Astrocyte of the hippocampus (primary cell): ENCODE data around the gene RBM38.

Experiments
- DNase-seq: peaks from one replicate; pipeline ENCODE4 v3.0.0; 2011; ENCODE audit warnings: low read depth, low spot score

The RBM38 gene

DNA sequence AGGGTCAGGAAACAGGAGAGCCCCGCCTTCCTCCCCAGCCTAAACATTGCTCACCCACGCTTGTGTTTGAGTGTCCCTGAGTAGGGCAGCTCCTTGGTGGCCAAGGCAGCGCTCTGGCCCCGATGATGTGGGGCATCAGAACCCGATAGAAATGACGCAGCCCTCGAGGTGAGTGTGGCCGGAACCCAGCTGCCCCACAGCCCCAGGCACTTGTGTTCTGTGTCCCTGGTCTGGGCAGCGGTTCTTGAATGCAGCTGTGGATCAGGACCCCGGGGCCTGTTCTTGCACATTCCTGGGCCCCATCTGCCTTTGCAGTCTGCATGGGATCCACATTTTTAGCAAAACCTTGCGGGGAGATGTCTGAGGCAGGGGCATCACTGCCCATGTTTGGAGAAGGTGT lies 12.8 kb downstream of the RBM38 start:
- DNase-seq: no peak

DNA sequence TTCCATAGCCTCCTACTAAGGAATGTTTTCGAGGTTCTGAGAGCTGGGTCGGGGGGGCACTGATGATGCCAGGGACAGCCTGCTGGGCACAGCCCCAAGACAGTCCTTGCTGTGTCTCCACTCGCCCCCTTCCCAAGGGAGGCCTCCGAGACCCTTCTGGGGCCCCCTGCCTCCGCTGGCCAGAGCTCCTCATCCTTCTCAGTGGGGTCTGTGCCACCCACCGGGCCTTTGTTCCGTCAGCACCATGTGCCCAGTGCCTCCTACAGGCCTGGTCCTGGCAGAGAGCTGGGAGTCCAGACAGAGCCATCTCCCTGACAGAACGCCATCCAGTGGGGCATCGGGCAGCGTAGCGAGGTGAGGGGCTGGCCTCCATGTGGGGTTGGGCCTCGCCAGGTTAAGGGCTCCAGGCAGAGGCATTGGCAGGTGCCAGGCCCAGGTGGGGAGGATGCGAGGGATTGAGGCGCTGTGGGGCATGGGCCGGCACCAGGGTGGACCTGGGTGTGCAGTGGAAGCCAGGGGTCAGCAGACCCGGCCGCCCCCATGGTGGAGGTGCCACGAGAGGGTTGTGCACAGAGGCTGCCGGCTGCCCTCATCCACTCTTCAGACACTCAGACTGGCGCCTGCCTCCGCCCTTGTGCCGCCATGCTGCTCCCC lies 13.3 kb downstream of the RBM38 start:
- no peak for DNase-seq

DNA sequence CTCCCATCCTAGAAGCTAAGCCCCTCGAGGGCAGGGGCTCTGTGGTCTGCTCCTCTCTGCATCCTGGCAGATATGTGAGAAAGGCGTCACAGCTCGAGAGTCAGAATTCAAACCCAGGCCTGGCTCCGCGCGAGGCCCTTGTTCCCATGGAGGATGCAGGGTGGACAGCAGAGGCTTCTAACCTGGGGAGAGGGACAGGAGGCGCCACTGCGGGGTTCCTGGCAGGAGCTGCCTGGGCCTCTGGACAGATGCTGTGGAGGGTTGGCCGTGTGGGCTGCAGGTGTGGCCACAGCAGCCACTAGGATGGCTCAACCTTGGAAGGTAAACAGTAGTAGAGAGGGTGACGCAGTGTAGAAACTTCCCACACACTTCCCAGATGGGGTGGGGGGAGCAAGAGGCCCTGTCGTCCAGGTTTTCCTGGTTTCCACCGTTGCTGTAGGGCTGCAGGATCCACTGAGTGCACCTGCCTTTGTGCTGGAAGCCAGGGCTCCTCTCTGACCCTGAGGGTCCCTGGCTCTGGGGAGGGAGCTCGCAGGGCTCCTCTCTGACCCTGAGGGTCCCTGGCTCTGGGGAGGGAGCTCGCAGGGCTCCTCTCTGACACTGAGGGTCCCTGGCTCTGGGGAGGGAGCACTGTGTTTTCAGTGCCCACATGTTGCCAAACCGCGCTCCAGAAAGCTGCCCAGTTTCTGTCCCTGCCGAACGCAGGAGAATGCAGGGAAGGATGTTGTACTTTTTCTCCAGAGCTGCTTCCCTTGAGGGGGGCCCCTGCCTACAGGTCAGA lies 14.2 kb downstream of the RBM38 start:
- DNase-seq: no peak

DNA sequence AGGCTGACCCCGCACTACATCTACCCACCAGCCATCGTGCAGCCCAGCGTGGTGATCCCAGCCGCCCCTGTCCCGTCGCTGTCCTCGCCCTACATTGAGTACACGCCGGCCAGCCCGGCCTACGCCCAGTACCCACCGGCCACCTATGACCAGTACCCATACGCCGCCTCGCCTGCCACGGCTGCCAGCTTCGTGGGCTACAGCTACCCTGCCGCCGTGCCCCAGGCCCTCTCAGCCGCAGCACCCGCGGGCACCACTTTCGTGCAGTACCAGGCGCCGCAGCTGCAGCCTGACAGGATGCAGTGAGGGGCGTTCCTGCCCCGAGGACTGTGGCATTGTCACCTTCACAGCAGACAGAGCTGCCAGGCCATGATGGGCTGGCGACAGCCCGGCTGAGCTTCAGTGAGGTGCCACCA lies 16.4 kb downstream of the RBM38 start:
- no peak for DNase-seq

DNA sequence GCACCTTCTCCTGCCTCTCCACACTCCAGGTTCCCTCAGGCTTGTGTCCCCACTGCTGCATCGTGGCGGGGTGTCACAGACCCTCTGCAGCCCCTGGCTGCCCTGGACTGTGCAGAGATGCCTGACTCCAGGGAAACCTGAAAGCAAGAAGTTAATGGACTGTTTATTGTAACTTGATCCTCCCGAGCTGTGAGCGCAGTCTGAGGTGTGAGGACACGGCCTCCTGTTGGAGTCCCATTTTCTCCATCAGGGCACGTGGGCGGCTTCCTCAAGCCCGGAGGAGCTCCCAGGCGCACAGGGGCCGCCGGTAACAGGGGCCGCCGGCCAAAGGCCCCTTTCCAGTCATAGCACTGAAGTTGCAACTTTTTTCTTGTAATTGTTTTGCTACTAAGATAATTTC lies 16.9 kb downstream of the RBM38 start:
- no peak for DNase-seq

DNA sequence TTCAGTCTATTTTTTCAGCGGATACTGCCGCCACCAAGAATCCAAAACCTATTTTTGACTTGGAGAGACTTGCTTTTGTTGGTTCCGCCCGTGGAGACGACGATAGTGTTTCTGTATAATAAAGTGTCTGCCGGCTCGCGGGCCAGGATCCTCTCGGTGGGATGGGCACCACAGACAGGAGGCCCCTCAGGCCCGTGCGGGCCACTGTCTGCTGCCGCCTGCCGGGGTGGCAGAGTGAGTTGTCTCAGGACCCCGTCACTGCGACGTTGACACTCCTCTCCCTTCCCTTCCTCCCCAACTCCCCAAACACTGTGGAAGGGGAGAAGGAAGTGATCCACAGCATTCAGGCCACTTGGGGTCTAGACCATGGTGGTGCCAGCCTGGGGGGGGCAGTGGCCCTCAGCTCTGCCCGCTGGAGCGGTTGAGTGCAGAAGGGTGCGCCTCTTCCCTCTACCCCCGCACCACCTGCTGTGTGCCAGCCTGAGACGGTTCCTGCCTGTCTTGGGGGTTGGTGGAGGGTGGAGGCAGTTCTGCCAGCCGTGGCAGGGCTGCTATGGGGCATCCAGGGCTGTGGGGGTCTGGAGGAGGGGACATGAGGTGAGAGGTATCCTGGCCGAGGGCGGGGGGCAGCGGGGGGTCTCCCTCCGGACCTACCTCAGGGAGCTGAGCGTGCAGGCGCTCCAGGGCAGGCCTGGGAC lies 17.5 kb downstream of the RBM38 start:
- DNase-seq: no peak

DNA sequence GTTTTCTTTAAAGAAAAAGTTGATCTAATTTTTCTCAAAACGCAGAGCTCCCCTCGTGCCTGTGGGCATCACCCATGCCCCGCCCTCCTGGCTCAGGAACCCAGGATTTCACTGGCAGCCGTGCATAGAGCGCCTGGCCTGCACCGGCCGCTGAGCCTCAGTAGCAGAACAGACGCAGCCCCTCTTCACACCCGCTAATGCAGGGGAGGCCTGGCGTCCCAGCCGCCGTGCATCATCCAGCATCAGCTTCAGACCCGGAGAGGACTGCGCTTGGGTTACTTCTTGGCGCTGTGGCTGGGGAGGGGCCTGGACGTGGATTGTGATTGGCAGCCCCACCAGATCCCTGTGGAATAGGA lies 18.1 kb downstream of the RBM38 start:
- DNase-seq: no peak

DNA sequence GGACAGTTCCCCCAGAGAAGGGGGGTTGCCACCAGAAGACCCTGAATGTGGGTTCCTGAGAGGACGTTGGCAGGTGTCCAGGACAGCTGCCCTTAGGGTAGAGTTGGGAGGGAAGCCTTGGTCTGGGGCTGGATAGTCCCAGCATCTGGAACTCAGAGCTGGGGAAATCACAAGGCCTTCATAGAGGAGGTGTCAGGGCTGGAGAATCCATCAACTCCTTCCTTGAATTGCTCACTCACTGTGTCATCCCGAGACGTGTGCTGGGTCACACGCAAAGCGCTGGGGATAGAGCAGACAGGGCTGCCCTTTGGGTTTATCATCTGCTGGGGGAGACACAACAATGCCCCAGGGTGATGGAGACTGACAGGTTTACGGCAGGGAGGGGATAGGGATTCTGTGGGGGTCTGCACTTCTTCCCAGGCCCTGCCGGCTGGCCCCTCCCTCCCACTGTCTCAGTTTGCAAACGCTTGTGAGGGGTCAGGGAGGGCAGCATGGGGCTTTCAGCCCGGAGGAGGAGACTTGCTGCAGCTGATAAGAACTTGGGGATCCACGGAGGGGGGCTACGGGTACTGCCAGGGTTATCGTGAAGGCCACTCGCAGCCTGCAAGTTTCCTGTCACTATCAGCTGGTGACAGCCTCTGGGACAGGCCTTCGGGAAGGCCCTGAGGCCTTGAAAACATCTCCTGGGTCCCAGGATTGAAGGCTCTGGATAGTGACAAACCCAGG lies 18.6 kb downstream of the RBM38 start:
- no peak for DNase-seq

DNA sequence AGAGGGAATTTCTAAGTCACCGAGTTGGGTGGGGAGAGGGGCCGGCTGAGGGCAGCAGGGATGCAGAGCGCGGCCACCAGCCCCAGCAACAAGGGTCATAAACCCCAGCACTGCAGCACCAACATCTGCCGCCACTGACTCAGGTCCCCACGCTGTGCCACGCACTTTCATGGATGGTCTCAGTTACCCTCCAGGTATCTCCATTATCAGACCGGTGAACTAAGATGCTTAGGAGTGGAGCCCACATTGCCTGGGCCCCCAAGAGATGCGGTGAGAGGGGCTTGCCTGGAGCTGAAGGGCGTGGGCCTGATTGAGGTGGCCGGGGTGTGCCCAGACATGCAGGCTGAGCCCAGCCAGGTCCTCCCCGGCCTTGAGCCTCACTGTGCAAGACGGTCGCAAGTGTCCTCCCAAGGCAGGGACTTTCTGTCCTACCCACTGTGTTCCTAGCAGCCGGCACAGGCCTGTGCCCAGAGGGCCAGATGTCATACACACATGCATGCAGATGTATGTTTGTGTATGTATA lies 19.3 kb downstream of the RBM38 start:
- DNase-seq: no peak

DNA sequence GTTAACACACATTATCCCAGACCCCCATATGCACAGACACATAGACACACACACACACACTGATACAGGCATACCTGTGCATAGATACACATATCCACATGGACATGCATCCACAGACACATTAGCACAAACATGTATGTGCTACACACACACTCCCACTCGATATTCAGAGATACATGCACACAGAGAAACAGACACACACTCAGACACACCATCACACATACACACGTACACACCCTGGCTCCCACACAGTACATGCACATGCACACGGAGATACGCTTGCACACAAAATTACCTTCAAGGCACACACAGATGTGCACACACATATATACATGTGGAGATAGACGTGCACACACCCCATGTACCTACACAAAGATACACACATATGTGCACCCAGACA lies 19.7 kb downstream of the RBM38 start:
- DNase-seq: no peak

DNA sequence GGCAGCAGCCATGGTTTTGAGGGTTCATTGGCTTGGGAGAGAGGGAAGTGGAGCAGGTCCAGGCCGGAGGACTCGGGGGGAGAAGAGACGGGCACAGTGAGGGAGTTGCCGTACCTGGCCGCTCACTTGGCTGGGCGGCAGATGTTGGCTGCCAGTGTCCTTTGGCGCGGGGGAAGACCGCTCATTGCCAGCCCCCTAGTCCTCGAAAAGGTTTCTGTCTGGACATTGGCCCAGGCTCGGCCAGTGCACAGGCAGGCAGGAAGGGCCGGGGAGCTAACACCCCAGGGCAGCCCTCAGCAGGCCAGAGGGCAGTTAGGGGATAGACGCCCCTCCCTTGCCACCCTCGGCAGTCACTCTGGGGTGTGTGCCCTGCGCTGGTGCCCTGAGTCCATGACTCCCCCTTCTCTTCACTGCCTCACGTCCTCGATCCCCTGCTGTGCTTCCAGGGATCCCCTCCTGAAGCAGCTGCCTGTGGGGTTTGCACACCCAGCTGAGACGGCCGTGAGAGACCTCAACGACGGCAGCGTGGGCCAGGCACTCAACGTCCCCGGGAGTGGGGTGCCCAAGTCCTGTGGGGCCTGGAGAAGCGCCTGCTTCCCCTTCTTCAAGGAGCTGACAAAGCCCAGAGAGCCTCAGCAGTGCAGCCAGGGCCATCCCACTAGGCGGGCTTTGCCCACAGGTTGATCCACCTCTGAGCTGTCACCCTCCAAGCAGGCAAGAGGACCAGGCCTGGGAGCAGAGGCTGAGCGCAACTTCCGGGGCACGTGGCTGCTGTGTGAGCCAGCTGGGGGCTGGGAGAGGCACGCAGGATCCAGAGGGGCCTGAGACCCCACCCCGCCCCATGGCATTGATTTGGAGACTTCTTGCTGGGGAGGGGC lies 20.4 kb downstream of the RBM38 start:
- no peak for DNase-seq

DNA sequence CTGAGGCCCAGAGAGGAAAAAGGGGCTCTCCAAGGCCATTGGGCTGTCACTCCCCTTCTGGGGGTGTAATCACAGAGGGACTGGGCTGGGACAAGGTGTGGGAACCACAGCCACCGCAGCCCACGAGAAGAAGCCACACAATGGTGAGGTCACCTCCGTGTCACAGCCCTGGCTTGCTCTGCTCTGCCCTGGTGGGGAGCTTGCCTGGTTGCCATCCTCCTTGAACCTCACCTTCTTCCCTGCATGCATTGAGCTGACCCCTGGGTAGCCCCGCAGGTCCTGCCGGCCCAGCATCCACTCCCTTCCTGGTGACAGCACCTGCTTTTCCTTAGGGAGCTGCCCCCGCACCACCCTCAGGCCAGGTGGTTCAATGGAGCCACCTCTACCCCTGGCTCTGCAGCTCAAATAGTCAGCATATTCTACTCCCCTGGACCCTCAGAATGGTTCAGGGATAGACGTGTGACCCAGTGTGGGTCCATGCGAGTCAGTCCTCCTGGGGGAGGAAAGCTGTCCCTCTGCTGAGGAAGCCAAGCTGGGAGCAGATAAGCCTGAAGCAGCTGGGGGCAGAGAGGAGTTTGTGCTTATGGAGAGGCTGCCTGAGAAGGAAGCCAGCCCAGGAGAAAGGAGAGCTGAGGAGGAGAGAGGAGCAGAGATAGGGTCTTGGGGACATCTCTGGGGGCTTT lies 21.3 kb downstream of the RBM38 start:
- no peak for DNase-seq

DNA sequence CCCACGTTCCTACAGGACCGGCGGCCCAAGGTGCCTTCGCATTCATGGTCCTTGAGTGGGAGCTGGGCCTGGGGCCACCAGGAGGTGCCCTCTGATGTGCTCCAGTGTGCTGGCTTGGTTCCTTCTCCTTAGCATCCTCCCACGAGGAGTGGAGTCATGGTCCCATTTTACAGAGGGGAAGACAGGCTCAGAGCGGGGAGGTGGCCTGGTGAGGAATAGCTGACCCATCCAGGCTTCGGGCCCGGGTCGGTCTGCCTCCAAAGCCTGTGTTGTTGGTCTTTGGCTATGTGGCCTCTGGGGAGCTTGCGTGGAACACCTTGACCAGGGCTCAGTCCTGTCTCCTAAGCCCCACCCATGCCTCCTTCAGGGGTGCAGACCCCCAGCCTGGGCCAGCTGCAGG lies 22.8 kb downstream of the RBM38 start:
- no peak for DNase-seq

DNA sequence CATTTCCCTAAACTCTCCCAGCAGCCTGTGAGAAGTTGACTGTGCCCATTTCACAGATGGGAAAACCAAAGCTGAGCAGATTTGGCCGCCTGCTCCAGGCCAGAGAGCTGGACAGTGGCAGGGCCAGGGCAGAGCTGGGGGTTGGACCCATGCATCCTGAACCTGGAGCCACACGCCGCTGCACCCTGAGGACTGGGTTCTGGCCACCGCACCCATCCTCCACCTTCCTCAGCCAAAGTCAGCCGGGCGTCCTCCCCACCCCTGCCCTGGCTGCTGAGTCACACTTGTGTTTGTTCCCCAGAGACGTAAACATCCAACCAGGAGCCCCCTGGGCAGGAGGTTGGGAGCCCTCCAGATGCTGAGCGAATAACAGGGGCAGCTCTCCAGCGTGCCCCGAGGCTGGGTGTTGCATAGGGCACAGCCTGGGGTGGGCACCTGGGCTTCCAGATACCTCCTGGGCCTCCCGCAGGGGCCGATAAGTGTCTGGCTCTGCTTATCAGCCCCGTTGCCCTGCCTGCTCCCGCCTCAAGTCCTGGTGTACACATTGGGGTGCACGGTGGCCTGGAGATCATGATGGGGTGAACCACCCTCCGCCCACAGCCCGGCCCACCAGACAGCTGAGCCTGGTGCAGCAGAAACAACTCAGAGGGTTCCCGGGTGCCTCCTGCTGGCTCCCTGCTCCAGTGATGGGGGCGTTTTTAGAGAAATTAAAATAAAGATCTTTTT lies 23.8 kb downstream of the RBM38 start:
- DNase-seq: peak; percentile 80

DNA sequence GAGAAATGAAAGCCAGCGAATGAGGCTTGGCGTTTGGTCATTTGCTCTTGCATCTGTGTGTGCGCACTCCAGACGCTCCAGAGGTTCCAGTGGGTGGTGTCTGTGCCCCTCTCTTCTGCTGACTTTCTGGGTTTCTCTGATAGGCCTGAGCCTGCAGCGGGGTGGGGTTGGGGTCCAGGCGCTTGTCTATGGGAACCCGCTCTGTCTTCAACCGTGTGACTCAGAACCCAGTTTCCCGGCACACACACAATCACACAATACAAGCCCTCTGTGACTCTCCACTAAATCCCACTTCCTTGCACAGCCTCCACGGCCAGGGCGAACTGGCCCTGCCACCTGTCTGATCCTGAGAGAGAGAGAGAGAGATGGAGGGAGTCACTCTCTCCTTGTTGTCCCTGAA lies 24.6 kb downstream of the RBM38 start:
- DNase-seq: no peak

DNA sequence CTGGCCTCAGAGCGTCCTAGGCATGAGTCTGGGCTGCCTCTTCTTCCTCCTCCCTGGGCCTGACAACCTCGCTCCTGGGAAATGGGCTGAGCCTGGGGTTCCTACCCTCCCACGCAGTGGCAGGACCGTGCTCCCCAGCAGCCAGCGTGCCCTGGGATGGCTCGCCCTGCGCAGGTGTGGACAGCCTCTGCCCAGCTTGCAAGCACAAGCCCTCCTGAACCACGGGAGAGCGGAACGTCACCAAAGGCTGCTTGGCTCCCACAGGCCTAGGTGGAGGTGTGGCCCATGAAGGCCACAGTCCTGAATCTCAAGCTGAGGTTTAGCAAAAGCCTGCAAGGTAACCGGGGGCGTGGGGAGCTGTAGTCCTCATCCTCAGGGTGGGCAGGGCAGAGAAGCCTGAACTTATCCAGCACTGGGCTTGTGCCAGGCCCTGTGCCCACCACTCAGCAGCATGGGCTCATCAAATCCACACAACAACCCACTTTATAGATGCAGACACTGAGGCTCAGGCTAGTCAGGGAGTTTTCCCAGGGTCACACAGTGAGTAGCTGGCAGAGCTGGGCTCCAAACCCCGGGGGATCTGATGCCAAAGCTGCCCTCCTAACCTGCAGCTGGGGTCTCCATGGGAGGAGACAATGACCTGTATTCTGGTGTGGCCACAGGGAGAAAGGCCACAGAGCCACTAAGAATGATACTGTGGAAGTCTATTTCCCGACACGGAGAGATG lies 25.3 kb downstream of the RBM38 start:
- DNase-seq: no peak

DNA sequence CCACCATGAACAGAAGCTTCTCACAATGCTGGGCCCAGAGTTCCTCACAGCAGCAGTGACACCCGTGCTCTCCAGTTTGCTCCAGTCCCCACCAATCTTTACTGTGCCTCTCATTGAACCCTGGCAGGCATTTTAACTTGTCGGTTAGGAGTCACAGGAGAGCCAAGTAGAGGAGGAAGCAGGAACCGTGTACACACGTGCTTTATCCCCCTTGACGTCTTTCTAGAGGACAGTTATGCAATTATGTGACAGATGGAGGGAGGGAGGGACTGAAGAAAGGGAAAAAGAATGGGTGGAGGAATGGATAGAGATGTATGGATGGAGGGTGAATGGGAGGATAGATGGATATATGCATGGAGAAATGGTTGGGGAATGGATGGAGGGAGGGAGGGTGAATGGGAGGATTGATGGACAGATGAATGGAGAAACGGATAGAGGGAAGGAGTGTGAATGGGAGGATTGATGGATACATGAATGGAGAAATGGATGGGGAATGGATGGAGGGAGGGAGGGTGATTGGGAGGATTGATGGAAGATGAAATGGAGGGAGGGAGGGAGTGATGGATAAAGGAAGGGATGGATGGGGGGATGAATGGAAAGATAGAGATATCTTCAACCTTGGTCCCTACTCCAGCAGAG lies 26.0 kb downstream of the RBM38 start:
- no peak for DNase-seq
